ENCODE data around the gene NUP35.

NUP35 gene

GRCh38 chr2:183124222-183124956, at the start of gene NUP35:
TSS of gene NUP35 (plus strand) at chr2:183124443. CDS start at chr2:183124458, 15 bp downstream.
- TF ChIP-seq CTCF (IDR thresholded peaks at IDR 0.05; ENCODE audit: low read depth, low read length): no peak
- DNase-seq: peak; percentile 87
- peak within 1 kb of the TSS; percentile 86 for H3K27ac ChIP-seq
- no peaks in the 10 kb centered on the region for H3K9me3 ChIP-seq (ENCODE audit: severe bottlenecking)
- H3K4me3 ChIP-seq (ENCODE audit: low read depth, low read length): peak within 1 kb of the TSS; percentile 99
- H3K36me3 ChIP-seq: peaks cover 5% of the 10 kb centered on the region
- no peaks in the 10 kb centered on the region for H3K27me3 ChIP-seq (ENCODE audit: insufficient read depth, low read depth, severe bottlenecking)

- TF ChIP-seq CTCF (IDR thresholded peaks at IDR 0.05; ENCODE audit: low read depth, low read length): no peak
- Histone ChIP-seq H3K27ac (peak overlapping the region; percentile 65), H3K36me3 (no peaks in the 10 kb centered on the region), H3K4me3 (ENCODE audit: low read depth, low read length) (peak overlapping the region; percentile 97), H3K9me3 (ENCODE audit: severe bottlenecking) (no peaks in the 10 kb centered on the region), H3K27me3 (ENCODE audit: insufficient read depth, low read depth, severe bottlenecking) (no peaks in the 10 kb centered on the region)
- DNase-seq: peak; percentile 66
These were observed 46.1 kb upstream of the NUP35 start for GRCh38 chr2:183078163-183078463.

GRCh38 chr2:183078464-183079138, 45.6 kb upstream of the NUP35 start, which contains the start of gene DUSP19:
TSS of gene DUSP19 (plus strand) at chr2:183078747. CDS start at chr2:183078934, 187 bp downstream.
- TF ChIP-seq CTCF (IDR thresholded peaks at IDR 0.05; ENCODE audit: low read depth, low read length): no peak
- Histone ChIP-seq H3K27ac (peak within 1 kb of the TSS; percentile 65), H3K9me3 (ENCODE audit: severe bottlenecking) (no peaks in the 10 kb centered on the region), H3K36me3 (no peaks in the 10 kb centered on the region), H3K4me3 (ENCODE audit: low read depth, low read length) (peak within 1 kb of the TSS; percentile 97), H3K27me3 (ENCODE audit: insufficient read depth, low read depth, severe bottlenecking) (no peaks in the 10 kb centered on the region)
- DNase-seq: peak; percentile 93

- H3K4me3 ChIP-seq (ENCODE audit: low read depth, low read length): peak overlapping the region; percentile 97
- peak overlapping the region; percentile 65 for H3K27ac ChIP-seq
- H3K9me3 ChIP-seq (ENCODE audit: severe bottlenecking): no peaks in the 10 kb centered on the region
- H3K36me3 ChIP-seq: no peaks in the 10 kb centered on the region
- no peak for TF ChIP-seq CTCF (IDR thresholded peaks at IDR 0.05; ENCODE audit: low read depth, low read length)
- no peaks in the 10 kb centered on the region for H3K27me3 ChIP-seq (ENCODE audit: insufficient read depth, low read depth, severe bottlenecking)
- no peak for DNase-seq
These were observed 45.0 kb upstream of the NUP35 start for GRCh38 chr2:183079139-183079775.

GRCh38 chr2:183081911-183082310, 42.3 kb upstream of the NUP35 start:
- no peaks in the 10 kb centered on the region for H3K36me3 ChIP-seq
- TF ChIP-seq CTCF (IDR thresholded peaks at IDR 0.05; ENCODE audit: low read depth, low read length): no peak
- no peaks in the 10 kb centered on the region for H3K9me3 ChIP-seq (ENCODE audit: severe bottlenecking)
- no peaks in the 10 kb centered on the region for H3K27me3 ChIP-seq (ENCODE audit: insufficient read depth, low read depth, severe bottlenecking)
- H3K4me3 ChIP-seq (ENCODE audit: low read depth, low read length): no peak overlapping the region
- no peak for DNase-seq
- H3K27ac ChIP-seq: no peak overlapping the region

Measured in WERI-Rb-1 (cell line).